GM21381 (cell line): ENCODE measurements around the gene SH2D4B.
"Not testable (repeated sequence)": the region's sequence is repeated elsewhere in the genome, so short reads cannot be mapped to it uniquely, and the experiment has no call there.

Experiments
- ATAC-seq: cut with Tn5 transposase; IDR thresholded peaks from one replicate; pipeline ENCODE4 v1.9.1; 2021; ENCODE audit warnings: mild to moderate bottlenecking, moderate library complexity; ENCODE audit not compliant: unreplicated experiment

The SH2D4B gene

GRCh38 chr10:80542053-80542452, 4.4 kb downstream of the SH2D4B start:
- no peak for ATAC-seq

GRCh38 chr10:80542652-80543318, 5.1 kb downstream of the SH2D4B start:
- ATAC-seq, result no peak

DNA sequence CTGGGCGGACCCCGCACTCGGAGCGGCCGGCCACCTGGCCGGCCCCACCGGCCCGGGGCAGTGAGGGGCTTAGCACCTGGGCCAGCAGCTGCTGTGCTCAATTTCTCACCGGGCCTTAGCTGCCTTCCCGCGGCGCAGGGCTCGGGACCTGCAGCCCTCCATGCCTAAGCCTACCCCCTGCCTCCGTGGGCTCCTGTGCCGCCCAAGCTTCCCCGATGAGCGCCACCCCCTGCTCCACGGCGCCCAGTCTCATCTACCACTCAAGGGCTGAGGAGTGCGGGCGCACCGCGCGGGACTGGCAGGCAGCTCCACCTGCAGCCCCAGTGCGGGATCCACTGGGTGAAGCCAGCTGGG, 5.6 kb downstream of the SH2D4B start:
- ATAC-seq, result not testable (repeated sequence)

- no peak for ATAC-seq
Observed at GRCh38 chr10:80544316-80544953, 6.7 kb downstream of the SH2D4B start.

GRCh38 chr10:80545258-80545881, 7.7 kb downstream of the SH2D4B start:
- ATAC-seq, result no peak

- ATAC-seq, result no peak
Observed at GRCh38 chr10:80552151-80552646, 14.5 kb downstream of the SH2D4B start.

- no peak for ATAC-seq
Observed at GRCh38 chr10:80553436-80553835, 15.7 kb downstream of the SH2D4B start.

- ATAC-seq, result no peak
Observed at GRCh38 chr10:80554050-80554449, 16.3 kb downstream of the SH2D4B start.

- no peak for ATAC-seq
Observed at GRCh38 chr10:80555415-80555814, 17.7 kb downstream of the SH2D4B start.

DNA sequence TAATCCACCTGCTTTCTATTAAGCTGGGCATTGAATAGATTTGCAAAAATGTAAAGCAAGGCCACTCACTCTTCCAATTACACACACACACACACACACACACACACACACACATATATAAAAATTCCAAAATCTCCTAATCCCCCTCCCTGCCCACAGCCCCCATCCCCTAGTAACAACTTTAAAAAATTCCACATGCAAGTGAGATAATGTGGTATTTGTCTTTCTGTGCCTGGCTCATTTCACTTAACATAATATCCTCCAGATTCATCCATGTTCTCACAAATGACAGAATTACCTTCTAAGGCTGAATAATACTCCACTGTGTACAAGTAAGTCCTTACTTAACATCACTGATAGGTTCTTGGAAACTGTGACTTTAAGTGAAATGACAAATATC, 24.2 kb downstream of the SH2D4B start:
- ATAC-seq, result no peak

DNA sequence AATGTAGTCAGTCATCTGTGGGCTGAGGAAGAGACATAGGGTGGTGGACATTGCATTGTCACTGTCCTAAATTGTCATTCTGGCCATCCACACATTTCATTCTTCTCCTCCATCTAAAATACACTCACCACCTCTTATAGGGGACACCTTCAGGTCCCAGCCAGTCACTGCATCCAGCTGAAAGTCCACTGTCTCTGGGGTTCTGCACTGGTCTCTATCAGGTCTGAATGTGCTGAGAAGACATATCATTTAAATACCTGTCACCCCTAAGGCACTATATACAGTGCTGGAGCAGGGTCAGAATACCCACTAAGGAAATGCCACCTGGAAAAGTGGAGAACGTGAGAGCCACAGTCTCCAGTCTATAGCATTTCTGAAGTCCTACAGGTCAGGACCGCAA, 29.6 kb downstream of the SH2D4B start:
- ATAC-seq, result no peak

GRCh38 chr10:80569131-80569895, 31.6 kb downstream of the SH2D4B start:
- ATAC-seq, result no peak

- no peak for ATAC-seq
Observed at GRCh38 chr10:80571352-80571751, 33.6 kb downstream of the SH2D4B start.

GRCh38 chr10:80579181-80579763, 41.6 kb downstream of the SH2D4B start:
- no peak for ATAC-seq

DNA sequence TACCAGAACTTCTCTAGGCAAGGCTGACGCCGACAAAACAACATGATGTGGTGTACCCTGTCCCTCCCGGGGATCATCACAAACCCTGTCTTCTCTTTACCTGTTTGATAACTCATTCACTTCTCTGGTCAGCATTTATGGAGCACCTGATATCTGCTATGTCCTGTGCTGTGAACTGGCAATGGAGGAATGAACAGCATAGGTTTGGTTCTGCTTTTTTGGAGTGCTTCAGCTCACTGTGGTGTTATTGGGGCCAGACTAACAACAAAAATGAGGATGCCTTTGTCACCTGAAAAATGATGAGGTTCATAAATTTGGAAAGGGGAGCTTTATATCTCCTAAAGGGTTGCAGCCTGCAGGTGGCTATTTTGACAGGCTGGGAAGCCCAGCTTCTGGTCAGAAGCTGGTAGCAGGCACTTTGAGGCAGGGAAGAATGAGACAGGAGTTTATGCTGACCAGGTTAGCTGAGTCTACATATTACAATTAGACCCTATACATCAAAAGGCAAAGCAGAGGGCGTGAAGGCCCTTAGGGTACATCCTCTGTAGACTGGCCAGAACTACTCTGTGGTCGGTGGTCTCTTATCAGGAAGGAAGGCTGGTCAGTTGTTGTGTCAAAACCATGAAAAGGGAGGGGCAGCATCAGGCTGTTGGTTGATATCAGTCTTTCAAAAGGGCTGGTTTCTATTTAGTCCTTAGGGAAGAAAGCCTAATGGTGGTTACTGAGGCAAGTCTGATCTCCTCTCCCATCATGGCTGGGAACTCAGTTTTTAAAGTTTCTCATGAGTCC, 42.3 kb downstream of the SH2D4B start:
- ATAC-seq, result no peak

GRCh38 chr10:80580638-80581468, 43.2 kb downstream of the SH2D4B start:
- ATAC-seq, result no peak

DNA sequence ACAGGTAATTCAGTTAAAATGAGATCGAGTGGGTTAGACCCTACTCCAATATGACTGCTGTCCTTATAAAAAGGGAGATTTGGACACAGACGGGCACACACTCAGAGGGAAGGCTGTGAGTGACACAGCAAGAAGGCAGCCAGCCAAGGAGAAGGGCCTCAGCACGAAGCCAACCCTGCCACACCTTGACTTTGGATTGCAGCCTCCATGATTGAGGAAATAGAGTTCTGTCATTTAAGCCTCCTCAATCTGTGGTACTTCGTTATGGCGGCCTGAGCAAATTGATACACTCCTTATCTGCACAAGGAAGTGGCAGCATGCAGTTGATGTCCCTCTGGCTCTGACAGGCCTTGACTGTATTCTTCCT, 43.8 kb downstream of the SH2D4B start:
- no peak for ATAC-seq

GRCh38 chr10:80582286-80582960, 44.7 kb downstream of the SH2D4B start:
- no peak for ATAC-seq

GRCh38 chr10:80583685-80584084, 46.0 kb downstream of the SH2D4B start:
- no peak for ATAC-seq
